Glomerular endothelial cell (primary cell): ENCODE data around the gene TNNC1. TPM values are rescaled to one million over a fixed set of nuclear protein-coding genes. Genes with fewer than 3 reads are reported as not detected.

ENCODE experiments used
- DNase-seq: peaks from one replicate; pipeline ENCODE4 v3.0.0-alpha.2; 2011; ENCODE audit warnings: low read depth, low spot score; ENCODE audit errors: extremely low read depth
- total RNA-seq: library from RNA; depleted of rRNA; stranded (reverse); fragments of >200 nt; gene quantifications from 2 replicates; pipeline ENCODE4 v1.2.3, GENCODE V29; 2015

Gene TNNC1
- total RNA-seq, 1 donor from 2014 or later = not detected

DNA sequence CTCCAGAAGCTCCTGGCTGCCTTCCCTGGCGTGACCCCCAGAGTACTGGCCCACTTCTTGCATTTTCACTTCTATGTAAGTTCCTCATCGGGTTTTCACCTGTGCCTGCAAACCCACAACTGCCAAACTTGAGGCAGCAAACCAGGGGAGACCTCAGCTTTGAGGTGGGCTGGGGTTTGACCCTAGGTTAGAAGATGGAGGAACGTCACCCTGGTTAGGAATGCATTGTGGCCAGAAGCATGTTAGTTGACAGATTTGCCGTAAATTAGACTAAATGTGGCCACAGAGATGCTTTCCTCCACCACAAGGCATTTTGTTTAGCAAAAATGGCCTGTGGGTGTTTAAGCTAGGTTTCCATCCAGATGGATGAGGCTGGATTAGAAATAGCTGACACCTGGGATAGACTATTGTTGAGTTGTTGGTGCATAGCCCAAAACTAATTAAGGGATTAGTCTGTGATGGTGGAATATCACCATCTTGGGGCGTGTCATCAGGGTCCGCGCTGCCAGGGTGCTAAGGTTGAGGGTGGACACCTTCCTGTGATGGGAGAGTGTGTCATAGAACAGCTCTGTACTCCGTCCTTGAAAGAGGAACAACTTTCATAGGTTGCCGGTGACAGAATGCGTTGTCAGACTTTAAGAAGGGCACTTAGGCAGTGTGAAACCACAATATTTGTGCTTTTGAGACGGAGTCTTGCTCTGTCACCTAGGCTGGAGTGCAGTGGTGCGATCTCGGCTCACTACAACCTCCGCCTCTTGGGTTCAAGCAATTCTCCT, 5.1 kb upstream of the TNNC1 start:
- no peak for DNase-seq

DNA sequence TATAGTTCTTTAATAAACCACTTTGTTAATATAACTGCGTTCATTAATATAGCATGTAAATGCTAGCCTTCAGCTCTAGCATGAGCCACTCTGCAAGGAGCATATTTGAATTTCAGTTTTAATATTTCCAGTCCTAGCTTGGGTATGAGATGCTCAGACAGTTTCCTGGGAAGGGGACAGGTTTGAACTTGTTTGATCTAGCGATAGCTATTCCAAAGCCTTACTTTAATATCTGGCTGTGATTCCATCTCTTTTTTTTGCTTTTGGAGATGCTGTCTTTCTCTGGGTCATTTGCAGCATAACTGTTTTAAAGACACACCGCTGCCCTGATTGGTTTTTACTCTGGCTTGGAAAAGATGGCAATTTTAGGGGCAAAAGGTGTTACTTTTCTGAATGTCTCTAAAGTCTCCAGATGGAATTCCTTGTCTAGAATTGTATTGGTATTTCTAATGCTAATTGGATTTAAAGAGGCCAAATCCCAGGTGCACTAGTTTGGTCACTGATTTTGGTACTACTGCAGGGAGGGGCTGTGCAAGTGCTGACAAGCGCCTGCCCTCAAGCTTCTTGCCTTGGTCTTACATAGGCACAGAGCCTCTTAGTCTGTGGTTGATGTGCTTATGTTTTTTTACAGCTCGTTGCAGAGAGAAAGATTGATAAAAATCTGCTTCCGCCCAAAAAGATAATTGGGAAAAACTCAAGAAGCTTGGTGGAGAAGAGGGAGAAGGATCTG, 4.4 kb upstream of the TNNC1 start:
- DNase-seq = no peak

DNA sequence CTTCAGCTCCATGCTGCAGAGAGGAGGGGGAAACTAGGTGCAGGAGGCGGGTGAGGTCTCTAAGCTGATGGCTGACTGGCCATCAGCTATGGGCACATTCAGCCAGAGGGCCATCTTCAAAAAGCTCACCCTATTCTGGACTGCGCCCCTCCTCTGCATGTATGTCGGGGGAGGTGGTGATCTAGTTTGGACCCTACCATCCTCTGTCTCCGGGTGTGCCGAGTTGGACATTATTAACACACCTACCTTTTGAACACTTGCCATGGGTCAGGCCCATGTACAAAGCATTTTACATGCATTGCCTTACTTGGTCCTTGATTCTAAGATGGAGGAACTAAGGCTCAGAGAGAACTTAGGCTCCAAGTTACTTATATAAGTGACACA, 3.0 kb upstream of the TNNC1 start:
- no peak for DNase-seq

DNA sequence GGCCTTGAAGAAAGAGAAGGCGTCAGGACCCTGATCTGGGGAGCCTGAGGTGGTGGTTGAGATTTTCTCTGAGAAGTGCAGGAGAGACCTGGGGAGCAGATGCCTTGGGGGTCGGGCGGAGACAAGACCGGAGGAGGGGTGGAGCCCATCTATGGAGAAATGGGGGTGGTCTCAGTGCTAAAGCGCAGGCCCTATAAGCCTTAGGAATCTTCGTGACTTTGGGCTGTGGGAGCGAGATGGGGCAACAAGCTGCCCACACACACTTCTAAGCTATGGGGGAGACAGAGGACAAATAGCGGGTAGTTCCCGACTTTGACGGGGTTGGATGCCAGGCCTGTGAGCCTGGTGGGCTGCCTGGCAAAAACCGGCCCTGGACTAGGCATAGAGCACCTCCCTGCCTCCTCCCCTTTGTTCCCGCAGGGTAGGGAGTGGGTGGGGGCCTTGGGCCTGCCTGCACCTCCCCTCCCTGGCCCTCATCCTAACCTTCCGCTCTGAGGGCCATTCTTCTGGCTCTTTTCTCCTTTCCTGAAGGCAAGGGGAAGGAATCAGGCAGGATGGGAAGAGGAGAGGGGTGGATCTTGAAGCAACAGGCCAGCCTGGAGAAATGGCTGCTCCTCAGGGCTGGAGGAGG, 2.4 kb upstream of the TNNC1 start:
- DNase-seq = no peak

DNA sequence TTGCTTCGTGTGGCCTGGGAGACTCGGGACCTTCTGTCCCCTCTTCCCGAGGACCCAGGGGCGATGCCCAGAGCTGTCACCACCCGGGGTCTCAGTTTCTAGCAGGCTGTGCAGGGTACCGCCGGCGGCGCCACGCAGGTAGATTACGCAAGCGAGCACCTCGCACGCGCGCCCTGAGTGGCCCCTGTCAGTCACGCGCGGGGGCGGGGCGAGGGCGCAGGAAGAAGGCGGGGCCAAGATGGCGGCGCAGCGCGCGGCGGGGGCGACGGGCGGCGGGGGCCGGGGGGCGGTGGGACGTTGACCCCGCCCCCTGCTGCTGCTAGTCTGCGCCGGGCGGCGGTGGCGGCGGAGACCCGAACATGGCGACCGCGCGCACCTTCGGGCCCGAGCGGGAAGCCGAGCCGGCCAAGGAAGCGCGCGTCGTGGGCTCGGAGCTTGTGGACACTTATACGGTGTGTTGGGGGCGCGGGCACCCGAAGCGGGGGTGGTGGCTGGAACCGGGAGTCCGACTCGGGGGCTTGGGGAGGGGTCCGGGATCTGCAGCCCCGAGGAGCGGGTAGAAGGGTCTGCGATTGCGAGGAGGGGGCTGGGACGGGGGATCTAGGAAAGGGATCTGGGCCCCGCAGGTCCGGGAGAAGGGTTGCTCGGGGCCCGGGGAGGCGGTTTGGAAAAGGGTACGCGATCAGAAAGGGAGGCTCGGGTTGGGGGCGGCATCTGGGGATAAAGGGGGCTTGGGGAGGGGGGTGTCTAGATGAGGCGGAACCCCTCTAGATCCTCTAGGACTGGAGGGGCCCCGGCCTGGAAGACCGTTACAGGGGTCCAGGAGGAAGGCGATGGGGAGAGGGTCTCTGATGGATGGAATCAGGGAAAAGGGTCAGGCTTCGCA, 1.7 kb upstream of the TNNC1 start, which contains the start of gene NISCH:
Gene NISCH (plus strand): TSS at position 322 of the 886 bp plus-strand sequence. CDS start 38 bp downstream, at position 360.
- DNase-seq = no peak

DNA sequence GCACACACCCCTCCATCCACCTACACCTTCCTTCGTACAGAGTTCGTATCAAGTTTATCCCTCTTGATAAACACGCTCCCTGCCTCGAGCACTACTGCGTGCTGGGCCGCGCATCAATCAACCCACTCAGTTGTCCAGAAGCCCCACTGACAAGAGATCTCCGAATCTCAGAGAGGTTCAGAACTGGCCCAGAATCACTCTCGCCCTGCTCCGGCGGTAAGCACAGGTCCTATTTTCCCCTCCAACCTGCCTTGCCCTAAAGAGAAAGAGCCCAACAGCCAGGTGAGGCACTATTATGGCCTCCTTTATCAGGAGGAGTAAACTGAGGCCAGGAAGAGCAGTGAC, 1.1 kb upstream of the TNNC1 start:
- no peak for DNase-seq

DNA sequence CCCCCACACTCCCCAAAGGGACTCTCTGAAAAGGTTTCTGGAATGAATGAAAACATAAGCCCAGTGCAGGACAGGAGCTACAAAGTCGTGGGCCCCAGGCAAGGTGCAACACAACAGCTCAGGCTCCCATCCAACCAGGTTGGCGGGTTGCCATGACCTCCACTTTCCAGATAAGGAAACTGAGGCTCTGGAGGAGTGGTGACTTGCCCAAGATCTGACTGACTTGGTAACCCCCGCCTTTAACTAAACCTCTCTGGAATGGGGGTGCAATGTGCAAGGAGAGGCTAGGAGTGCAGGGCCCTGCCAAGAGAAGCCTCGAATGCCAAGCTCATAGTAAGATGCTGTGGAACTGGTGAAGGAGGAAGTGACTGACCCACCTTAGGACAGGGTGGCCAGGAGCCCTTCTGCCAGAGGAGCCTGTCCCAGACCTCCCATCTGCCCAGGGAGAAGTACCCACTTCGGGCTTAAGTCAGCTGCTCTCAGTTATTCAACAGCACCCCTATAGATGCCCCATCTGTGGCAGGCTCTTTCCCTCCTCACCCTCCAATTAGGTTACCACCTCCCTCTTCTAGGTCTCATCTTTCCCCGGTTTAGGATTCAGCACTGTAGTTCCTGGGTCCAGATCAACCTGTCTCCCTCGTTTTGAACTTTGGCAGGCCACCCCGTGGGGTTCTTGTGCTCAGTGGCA, 553 bp upstream of the TNNC1 start:
- DNase-seq = no peak

DNA sequence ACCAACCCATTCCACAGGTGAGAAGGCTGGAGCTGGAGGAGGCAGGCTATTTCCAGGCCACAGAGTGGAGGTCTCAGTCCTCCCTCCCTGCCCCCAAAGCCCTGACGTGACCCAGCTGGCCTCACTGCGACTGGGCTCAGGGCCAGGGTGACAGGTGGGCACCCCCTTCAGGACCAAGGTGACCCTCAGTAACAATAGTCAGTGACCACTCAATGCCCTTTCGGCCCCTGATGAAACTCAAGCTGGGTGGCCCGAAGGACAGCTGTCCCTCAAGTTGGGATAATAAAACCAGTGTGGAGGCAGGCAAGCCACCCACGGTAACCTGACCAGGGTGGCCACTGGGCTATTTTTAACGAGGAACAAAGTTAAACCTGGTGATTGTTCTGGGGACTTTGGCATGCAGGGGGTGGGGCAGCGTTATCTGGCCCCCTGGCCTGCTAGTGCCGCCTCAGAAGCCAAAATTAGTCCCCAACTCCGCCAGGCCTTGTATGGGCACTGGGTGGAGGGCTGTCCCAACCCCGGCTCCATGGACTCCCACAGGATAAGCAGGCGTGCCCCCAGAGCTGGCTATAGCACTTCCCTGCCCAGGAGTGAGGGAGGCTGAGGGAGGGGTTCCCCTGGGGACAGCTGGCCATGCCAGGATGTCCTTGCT, 1.1 kb downstream of the TNNC1 start:
- no peak for DNase-seq

DNA sequence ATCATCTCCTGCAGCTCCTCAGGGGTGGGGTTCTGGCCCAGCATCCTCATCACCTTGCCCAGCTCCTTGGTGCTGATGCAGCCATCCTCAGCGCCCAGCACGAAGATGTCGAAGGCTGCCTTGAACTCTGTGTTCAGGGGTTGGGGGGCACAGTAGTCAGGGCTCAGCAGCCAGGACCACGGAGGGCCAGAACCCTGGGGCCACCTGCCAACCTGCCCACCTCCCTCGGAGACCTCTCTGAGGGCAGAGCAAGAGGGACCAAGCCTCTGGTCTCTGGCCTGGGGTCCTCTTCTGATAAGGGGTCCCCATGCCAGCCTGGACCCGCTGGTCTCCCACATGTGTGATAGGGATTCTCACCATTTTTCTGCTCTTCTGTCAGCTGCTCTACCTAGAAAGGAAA, 1.7 kb downstream of the TNNC1 start:
- no peak for DNase-seq

DNA sequence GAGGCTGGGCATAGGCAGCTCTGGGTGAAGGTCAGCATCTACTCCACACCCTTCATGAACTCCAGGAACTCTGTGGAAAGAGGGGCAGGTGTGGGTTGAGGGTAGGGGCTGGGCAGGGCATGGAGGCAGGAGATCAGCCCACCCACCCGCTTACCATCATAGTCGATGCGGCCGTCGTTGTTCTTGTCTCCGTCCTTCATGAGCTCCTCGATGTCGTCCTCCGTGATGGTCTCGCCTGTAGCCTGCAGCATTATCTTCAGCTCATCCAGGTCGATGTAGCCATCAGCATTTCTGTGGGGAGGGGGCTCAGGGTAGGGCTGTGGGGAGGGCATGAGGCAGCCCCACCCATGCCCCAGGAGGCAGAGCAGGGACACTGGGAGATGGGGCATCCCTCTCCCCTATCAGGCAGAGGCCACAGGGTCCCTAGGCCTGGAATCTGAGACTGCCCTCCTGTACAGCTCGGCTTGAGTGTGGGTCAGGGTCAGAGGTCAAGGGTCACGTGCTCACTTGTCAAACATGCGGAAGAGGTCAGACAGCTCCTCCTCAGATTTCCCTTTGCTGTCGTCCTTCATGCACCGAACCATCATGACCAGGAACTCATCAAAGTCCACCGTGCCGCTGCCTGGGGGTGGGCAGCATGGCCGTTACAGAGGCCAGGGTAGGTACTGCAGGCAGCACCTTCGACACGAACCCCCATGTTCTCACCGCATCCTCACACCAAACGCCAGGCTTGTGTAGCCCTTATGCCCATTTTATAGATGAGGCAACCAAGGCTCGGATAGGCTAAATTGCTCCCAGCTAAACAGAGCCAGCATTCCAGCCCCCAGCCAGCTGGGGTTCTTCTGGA, 2.4 kb downstream of the TNNC1 start:
- DNase-seq = no peak

DNA sequence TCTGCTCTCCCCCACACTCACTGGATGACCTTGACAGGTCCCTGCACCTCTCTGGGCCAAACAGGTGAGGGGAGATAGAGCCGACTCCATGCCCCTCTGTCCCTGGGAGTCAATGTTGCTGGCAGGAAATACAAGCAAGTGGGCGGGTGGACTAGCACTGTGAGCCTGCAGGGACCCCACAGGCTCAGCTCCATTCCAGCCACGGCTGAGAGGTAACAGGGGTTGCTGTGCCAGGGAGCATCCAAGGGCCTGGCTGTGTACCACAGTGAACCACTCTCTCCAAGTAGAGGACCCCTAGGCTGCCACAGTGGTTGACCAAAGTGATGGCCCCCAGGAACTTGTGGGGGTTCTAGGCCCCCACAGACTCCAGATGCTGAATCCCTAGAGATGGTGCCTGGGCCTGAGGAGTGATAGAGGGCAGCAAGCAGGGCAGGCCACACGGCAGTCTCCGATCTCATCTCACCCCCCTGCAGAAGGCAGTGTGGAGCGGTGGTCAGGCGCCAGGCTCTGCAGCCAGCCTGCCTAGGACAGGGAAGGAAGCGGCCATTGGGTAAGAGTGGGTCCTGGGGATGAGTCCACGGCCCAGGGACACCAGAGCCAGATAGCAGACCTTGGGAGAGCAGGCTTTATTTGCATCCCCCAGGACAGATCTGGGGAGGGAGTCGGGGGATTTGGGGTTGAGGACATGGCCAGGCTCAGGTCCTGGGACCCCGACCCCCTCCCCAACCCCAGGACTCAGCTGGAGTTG, 3.2 kb downstream of the TNNC1 start:
- no peak for DNase-seq

DNA sequence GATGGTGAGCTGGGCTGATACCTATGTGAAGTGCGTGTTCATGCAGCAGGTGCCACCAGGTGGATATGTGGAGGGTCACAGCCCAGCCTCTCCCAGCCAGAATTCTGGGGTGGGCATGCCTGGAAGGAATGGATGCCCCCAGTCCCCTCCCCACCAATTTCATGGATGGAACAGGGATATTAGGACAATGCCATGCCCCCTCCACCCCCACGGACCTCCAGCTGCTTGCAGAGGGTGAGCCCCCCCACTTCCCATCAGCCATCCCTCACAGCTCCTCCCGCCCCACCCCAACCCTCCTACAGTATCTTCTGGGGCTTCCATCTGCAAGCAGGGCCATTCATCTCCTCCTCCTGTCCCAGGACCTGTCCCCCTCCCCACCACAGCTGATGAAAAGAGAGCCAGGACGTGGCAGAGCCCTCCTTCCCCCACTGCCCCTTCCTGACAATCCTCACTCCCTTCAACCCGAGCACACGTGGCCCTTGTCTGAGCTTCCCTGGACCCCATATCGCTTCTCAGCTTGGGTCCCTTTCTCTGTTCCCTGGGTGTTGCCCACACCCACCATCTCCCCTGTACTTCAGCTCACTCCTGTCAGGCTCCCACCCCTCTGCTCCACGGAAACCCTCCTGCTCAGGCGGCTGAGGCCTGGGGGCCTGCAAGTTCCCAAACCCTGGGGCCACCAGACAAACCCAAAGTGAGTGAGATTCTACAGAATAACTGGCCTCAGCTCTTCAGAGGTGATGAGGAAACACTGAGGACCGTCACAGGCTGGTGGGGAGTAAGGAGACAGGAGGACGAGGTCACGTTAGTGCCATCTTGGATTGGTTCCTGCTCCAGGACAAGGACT, 6.1 kb downstream of the TNNC1 start:
- no peak for DNase-seq

DNA sequence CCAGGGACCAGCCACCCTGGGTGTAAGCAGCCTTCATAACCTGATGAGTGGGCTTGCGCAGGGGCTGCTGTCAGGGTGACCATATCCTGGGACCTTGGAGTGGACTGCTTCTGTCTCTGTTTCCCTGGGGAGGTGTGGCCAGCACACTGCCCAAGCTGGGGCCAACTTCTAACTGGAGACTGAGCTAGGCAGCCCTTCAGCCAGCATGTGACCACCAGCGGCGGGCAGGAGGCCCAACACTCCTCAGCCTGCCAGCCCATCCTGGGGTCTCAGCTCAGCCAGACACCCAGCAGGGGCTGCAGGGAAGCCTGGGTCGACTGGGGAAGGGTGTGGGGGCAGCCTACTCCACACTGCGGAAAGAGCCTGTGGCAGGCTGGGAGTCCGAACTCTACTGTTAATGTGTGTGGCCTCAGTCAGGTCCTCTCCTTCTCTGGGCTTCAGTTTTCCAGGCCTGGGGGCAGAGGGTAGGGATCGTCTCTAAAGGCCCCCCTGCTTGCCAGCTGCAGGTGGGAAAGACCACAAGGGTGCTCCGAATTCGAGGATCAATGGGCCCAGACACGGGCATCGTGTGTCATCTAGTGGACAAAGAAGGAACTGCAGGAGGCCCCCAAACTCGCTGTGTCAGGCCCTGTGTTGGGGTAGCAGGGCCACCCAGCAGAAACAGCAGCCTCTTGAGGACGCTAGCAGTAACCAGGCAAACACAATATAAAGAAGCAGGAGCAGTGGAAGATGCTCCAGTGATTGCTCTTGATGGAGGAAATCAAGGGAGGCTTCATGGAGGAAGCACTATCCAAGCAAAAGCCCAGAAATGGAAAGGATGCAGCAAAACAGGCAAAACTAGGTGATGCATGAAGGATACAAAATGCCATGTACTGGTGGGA, 7.0 kb downstream of the TNNC1 start:
- DNase-seq = no peak

DNA sequence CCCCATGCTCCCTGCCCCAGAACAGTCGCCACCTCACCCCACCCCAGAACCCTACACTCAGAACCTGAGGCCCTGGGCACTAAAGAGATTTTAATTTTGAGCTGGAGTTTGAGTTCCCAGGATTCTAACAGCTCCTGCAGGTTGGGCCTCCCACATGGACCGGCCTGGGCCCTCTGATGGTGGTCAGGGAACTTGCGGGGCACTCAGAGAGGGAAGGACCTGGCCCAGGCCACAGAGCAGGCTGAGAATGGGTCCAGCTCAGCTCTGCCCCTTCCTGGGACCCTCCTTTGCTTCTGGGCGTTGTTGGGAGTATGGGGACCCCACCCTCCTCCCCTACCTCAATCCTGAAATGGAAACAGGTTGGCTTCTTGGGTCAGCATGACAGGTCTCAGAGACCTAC, 7.8 kb downstream of the TNNC1 start:
- DNase-seq = no peak

DNA sequence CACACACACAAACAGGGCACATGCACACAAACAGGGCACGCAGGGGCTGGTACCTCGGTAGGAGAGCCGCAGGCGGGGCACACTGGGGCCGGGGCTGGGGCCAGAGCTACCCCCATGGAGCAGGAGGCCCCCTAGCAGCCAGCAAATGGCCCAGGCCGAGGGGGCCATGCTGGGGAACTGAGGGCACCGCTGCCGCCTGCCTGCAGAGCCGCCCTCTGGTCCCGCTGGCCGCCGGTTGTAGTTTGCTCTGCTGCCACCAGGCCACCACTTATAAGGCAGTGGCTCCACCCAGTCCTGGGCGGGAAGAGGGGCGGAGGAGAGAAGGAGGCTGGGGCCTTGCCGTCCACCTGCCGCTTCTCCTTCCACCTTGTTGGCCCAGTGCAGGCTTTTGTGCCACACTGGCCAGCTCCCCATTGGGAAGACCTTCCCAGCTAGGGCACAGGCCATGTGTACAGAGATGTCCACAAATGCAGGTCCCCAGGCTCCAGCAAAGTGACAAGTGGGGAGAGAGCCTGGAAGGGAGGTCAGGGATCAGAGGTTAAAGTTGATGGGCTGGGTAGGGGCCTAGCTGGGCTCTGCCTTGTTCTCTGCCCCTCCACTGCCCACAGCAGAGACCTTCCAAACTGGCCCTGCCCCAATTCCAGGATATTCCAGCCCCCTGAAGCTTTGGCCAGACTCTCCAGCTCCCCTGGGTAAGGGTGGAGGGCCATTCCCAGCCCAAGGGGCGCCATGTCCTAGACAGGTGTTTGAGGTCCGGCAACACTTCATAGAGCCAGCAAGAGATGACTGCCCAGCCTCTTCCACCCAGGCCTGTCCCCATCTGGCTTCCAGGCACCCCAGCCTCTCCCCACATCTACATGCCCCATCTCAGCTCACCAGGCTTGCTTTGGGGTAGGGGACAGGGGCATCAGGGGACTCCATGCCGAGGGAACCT, 8.7 kb downstream of the TNNC1 start, which contains the start of gene SEMA3G:
Gene SEMA3G (minus strand): TSS at position 244 of the 934 bp plus-strand sequence. CDS start 76 bp downstream, at position 168.
- DNase-seq = no peak
